PC-9 (cell line): ENCODE measurements around the gene TNFRSF8.

Source experiments
- EZH2 ChIP-seq: fragments of 200-600 bp; sonication (generic); IDR thresholded peaks from 2 replicates; pipeline ENCODE4 v1.8.0; 2017; ENCODE audit warnings: antibody characterized with exemption, low read depth
- TF ChIP-seq, protein P1 (sequence below): fragments of 200-600 bp; sonication (generic); conservative IDR thresholded peaks from 2 replicates; pipeline ENCODE4 v1.6.1; 2017; ENCODE audit warnings: mixed run types, antibody characterized with exemption, mild to moderate bottlenecking, moderate library complexity

DNA sequence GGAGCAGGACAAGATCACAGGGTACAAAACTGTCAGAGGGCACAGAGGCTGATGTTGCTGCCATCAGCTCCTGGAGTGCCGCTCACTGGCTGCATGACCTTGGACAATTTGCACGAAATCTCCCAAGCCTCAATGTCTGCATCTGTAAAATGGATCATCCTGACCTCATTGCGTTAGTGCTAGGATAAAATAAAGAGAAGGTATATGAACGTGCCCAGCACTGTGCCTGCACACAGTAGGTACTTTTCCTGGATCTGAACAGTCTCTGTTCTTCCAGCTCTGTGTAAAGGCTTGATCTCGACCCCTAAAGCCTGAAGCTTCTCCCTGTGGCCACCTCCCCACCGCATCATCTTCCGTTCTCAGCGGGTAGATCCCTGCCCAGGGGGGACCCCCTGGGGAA, 116.6 kb downstream of the TNFRSF8 start:
- TF ChIP-seq, protein P1, sequence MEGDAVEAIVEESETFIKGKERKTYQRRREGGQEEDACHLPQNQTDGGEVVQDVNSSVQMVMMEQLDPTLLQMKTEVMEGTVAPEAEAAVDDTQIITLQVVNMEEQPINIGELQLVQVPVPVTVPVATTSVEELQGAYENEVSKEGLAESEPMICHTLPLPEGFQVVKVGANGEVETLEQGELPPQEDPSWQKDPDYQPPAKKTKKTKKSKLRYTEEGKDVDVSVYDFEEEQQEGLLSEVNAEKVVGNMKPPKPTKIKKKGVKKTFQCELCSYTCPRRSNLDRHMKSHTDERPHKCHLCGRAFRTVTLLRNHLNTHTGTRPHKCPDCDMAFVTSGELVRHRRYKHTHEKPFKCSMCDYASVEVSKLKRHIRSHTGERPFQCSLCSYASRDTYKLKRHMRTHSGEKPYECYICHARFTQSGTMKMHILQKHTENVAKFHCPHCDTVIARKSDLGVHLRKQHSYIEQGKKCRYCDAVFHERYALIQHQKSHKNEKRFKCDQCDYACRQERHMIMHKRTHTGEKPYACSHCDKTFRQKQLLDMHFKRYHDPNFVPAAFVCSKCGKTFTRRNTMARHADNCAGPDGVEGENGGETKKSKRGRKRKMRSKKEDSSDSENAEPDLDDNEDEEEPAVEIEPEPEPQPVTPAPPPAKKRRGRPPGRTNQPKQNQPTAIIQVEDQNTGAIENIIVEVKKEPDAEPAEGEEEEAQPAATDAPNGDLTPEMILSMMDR = no peak
- no peak for TF ChIP-seq EZH2
